HTR-8/SVneo (cell line): Measurements from ENCODE around the gene FGF21.

Source experiments
- DNase-seq: peaks from one replicate; pipeline ENCODE4 v3.0.0; 2011; ENCODE audit warnings: low spot score, mixed read lengths; ENCODE audit not compliant: insufficient read length
- FAIRE-seq: peaks from 2 replicates; lab custom pipeline; 2011; peaks lifted over from hg19 to GRCh38; lab: Jason Lieb, UNC

FGF21 gene

GRCh38 chr19:48726556-48726955 is 28.8 kb upstream of the FGF21 start:
- FAIRE-seq (no peak), DNase-seq (no peak)

DNA sequence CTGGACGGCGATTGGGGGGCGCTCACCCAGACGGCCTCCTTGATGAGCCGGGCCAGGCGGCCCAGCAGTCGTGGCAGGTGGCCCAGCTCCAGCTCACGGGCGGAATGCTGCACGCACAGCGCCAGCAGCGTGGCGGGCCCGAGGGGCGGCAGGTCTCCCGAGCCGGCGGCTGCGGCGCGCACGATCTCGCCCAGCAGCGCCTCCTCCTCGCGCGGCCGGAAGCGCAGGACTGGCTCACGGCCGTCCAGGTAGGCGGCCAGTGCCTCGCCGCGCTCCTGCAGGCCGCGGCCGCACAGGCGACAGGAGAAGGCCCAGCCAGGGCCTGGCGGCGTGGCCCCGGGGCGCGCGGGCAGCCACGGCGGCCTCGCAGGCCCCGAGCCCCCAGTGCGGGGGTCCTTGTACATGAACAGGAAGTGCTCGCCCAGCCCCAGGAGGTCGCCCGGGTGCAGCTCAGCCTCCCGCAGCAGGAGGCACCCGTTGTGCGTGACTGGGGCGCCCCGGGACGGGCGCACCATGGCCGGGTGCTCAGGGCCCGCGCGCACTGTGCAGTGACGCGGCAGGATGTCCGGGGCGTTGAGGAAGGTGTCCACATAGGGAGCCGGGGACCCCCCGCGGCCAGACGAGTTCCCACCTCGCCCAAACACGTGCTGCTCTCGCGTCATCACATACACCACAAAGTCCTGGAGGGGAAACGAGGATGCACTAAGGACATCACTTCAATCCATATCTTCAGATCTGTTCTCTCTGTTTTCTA is 26.2 kb upstream of the FGF21 start:
- no peak for DNase-seq
- FAIRE-seq = no peak

GRCh38 chr19:48731452-48731851 is 23.9 kb upstream of the FGF21 start:
- FAIRE-seq = no peak

GRCh38 chr19:48734625-48735024 is 20.7 kb upstream of the FGF21 start:
- DNase-seq (no peak), FAIRE-seq (no peak)

More at GRCh38 chr19:48731452-48731851, 23.9 kb upstream of the FGF21 start:
- no peak for DNase-seq

- no peak for FAIRE-seq
- DNase-seq = no peak
Measured at GRCh38 chr19:48735031-48735615, 20.2 kb upstream of the FGF21 start.

- no peak for FAIRE-seq
- no peak for DNase-seq
Measured at GRCh38 chr19:48737360-48737998, 17.8 kb upstream of the FGF21 start.

DNA sequence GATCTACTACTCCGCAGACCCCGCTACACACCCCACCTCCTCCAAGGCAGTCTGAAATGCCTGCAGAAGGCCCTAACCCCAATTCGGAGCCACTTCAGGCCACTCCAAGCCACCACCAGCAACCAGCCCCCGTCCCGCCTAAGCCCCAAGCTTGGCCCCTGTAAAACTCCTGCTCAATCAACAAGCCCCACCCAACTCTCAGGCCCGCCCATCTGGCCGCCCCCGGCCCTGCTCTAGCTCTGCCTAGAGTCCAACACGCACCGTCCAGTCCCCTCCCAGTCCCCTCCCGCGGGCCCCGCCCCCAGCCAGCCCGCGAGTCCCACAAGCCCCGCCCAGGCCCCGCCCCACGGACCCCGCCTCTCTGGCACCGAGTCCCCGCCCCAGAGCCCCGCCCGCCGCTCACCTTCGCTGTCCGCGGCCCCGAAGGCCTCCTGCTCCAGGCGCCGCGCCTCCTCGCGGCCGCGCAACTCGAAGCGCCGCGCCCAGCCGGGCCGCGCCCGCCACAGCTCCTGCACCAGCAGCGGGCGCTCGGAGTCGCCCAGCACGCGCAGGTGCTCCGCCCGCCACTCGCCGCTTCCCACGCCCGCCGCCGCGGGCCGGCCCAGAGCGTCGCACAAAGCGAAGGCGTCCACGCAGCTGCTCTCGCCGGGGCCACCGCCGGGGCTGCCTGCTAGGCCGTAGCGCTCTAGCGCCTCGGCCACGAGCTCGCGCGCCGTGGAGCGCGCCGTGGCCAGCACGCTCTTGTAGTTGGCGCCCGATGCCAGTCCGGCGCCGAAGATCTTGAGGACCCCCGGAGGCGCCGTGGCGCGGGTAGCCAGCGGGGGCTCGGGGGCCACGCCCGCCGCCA is 16.5 kb upstream of the FGF21 start:
- peak; percentile 92 for DNase-seq
- peak; percentile 73 for FAIRE-seq

DNA sequence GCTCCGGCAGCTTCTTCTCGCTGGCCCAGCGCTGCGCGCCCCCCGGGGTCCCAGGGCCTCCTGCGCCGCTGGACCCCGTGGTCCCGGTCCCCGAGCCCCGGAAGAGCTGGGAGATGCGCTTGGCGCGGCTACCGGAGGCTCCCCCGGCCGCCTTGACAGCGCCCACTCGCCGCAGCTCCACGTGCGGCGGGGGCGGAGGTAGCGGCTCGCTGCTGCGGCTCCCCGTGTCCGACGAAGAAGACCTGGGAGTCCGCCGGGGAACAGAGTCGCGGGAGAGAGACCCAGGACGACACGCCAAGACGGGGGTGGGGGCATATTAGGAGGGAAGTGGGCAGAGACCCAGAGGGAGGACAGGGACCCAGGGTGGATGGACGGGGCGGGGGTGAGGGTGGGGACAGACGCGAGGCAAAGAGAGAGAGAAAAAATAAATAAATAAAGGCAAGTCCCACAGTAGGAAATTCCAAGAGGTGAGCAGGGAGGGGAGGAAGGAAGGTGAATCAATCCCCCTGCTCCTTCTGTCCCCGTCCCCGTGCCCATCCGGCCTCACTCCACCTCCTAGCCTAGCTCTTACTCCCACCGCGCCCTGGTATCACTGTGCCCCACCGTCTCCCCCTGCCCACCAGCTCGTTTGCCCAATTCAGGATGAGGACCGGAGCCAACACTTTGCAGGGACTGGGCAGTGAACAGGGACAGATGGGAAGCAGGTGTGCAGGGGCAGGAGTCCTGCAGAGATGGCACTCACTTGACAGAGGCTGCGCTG is 15.7 kb upstream of the FGF21 start:
- no peak for DNase-seq
- FAIRE-seq = no peak

DNA sequence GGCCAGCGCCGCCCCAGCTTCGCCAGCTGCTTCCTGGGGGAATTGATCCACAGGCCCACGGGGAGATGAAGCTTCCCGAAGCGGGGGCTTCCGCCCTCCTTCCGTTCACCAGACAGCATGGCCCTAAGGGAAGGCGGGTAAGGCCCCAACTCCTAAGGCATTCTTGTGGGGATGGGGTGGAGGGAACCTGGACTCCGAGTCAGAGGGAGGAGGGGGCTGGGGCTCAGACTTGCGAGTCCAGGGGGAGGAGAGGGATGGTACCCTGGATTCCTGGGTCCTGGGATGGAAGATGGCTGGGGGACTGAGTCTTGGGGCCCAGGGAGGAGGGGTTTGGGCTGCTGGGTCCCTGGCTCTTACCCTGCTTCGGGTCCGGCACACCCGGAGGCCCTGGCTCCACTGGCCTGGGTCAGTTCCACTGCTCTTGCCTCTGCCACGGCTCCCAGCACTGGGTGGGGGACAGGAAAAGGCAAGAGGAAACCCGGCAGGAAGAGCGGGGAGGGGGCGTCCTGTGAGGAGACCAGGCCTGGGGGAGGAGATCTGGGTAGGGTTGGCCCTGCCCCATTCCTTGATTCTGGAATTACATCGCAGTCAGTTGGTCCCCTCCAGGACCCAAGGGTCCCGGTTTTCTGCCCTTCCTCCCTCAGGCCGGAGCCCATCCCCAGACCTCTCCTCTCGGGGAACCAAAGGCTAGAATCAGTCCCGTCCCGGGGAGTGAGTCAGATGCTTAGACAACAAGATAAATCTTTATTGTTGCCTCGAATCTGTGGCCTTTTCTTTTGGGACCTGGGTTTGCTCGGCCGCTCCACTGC is 15.0 kb upstream of the FGF21 start, which contains the start of gene RASIP1:
Gene RASIP1 (minus strand): TSS at position 447 of the 809 bp plus-strand sequence. CDS start 328 bp downstream, at position 119.
- FAIRE-seq = no peak
- DNase-seq = no peak

DNA sequence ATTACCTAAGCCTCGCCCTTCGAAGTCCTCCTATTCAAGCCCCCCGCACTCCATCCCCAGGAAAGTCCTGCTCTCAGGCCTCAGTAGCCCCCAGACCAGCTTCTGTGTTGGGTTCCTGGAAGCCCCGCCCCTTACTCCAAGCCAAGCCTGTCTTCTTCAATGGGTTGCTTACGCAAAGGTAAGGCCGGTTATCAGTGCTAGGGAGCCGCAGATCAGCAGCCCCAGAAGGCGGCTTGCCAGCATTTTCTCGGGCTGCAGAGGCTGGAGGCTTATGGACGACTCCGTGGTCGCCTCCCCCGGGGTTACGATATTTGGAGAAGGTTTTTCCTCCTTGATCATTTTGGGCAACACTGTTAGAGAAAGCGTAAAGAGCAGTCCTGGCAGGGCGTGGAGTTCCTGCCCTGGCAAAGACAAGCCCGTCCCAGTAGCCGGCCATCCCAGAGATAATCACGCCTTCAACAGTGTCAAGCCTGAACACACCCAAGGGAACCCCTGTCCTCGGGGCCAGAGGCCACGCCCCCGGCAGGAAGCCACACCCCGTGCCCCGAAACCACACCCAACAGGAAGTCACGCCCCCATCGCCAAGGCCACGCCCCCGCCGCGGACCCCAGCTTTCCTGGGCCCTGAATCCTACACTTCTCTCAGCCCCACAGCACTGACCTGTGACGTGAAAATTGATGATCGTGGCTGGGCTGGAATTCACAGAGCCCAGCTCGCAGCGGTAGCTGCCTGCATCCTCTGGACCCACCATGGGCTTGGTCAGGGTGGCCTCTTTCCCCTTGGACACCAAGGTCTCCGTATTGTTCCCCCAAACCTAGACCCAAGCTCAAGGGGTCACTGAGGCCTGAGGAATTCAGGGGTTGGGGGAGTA is 14.0 kb upstream of the FGF21 start:
- FAIRE-seq (no peak), DNase-seq (peak; percentile 36)

GRCh38 chr19:48742096-48742495 is 13.2 kb upstream of the FGF21 start:
- DNase-seq (no peak), FAIRE-seq (no peak)

GRCh38 chr19:48745208-48745995 is 9.9 kb upstream of the FGF21 start:
- DNase-seq (peak; percentile 56), FAIRE-seq (no peak)

DNA sequence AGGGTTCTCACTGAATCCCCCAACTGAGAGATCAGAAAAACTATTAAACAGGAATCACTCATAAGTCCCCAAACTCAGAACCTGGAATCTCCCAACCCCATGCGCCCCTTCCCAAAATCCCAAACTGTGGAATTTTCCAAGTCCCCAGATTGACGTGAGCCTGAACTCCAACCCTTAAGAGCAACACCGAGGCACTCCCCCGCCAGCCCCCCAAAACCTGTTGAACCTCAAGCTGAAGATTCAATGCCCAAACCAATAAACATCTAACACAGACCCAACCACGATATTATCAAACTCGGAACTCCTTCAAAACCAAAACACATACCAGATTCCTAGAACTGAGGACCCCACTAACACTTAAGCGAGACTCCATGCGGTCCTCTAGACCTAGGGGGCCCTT is 9.2 kb upstream of the FGF21 start:
- DNase-seq (no peak), FAIRE-seq (no peak)

DNA sequence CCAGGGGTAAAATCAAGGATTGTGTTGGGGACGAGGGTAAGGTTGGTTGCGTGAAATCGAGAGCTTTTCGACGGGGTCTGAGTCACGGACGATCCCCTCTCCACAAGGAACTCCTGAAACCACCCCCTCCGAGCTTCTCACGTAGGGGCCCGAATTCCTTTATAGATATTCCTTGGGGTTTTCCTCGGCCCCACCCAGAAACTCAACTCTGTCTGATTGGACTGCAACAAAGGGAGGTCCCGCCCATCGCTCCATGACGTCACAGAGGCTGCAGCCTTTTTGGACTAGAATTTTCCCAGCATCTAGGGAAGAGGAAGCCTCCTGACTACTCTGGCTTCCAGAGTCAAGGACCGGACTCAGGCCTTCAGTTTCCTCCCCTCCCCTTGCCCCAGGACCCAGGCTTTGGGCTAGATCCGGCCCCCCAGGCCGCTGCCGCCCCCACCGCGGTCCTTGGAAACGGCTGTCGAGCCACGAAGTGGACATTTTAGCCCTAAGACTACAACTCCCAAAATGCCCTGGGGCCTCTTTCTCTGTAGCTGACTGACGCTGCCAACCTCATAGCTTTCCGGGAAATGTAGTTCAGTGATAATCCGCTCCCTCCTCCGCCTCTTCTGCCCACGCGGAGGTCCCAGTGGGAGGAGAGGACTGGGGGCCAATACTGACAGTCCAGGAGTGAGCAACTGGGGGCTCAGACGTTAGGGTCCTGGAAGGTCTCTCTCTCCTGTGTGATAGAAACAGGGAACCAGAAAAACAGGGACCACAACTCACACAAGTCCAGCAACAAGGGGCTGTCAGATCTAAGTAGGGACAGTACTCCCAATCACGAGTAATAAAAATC is 8.4 kb upstream of the FGF21 start, which contains the start of gene IZUMO1:
Gene IZUMO1 (minus strand): TSS at position 172 of the 838 bp plus-strand sequence. CDS start 1,050 bp downstream, outside the sequence.
- FAIRE-seq (no peak), DNase-seq (peak; percentile 93)

DNA sequence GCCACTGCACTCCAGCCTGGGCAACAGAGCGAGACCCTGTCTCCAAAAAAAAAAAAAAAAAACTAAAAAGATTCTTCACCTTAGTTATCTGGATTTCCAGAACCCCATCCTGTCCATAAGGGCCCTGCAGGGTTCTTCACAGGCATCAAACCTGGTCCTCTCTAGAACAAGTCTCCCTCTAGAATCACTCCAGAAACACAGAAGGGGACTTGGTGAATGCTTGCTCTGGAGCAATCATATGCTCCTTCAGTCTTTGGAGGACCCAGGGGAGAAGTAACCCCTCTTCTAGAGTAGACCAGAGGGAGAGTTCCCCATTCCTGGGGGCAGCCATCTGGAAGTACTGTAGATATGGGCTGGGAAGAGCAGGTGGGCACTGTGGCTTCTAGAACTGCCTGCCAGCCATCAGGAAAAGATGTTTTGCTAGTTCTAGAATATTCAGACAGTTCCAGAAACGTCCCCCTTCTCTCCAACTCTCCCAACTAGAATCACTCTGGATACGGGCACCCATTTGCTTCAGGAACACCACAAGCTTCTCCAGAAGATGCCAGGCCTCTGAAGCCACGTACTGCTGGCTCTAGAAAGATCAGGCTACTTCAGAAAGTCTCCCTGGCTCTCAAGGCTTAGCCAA is 5.6 kb upstream of the FGF21 start:
- DNase-seq = no peak
- no peak for FAIRE-seq

DNA sequence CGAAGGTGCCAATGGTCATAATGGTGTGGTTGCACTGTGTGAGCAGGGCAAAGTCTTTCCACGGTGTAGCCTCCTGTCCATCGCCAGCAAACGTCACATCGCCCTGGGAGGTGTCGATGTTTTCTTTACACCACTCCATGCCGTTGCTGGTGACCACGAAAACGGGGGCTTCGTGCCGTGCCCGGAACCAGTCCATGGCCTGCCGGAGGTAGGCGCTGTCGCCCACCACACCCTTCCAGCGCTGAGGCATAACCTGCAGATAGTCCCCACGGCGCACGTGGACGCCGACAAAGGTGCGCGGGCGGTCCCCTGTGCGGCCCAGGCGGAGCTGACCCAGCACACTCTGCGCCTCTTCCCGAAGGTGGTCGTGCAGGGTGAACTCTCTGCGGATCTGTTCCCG is 5.0 kb upstream of the FGF21 start:
- no peak for FAIRE-seq
- DNase-seq = no peak
